ENCODE measurements around the gene CD53.
A peak's percentile ranks its signal among the peaks of the same experiment; 100 is the strongest.

GRCh38 chr1:110893908-110894490 lies 21.1 kb downstream of the CD53 start:
- TF ChIP-seq POLR2A (IDR thresholded peaks at IDR 0.05; ENCODE audit: borderline replicate concordance, extremely low read depth, insufficient read depth, insufficient read length) (no peak), EZH2 (IDR thresholded peaks at IDR 0.05) (no peak), FOSL1 (IDR thresholded peaks at IDR 0.05; ENCODE audit: low read depth) (no peak), RAD21 (IDR thresholded peaks at IDR 0.05; ENCODE audit: low read depth) (0 out of 2 replicates have a peak, but pooled peaks have one; percentile 10), ZNF274 (IDR thresholded peaks at IDR 0.05; ENCODE audit: low read depth, low read length) (no peak), SIN3A (IDR thresholded peaks at IDR 0.05; ENCODE audit: low read depth) (no peak)
- TF ChIP-seq, protein P1, sequence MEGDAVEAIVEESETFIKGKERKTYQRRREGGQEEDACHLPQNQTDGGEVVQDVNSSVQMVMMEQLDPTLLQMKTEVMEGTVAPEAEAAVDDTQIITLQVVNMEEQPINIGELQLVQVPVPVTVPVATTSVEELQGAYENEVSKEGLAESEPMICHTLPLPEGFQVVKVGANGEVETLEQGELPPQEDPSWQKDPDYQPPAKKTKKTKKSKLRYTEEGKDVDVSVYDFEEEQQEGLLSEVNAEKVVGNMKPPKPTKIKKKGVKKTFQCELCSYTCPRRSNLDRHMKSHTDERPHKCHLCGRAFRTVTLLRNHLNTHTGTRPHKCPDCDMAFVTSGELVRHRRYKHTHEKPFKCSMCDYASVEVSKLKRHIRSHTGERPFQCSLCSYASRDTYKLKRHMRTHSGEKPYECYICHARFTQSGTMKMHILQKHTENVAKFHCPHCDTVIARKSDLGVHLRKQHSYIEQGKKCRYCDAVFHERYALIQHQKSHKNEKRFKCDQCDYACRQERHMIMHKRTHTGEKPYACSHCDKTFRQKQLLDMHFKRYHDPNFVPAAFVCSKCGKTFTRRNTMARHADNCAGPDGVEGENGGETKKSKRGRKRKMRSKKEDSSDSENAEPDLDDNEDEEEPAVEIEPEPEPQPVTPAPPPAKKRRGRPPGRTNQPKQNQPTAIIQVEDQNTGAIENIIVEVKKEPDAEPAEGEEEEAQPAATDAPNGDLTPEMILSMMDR (IDR thresholded peaks at IDR 0.05 in 2 of 3, conservative IDR thresholded peaks at IDR 0.05 in 1 of 3; ENCODE audit: borderline replicate concordance in 1 of 3, insufficient read depth in 1 of 3, low read depth in 2 of 3, low read length in 2 of 3): 0 out of 6 replicates have a peak, but pooled peaks of 1 of the 3 experiments have one; percentile 27
- TF ChIP-seq, protein P2, sequence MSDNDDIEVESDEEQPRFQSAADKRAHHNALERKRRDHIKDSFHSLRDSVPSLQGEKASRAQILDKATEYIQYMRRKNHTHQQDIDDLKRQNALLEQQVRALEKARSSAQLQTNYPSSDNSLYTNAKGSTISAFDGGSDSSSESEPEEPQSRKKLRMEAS (IDR thresholded peaks at IDR 0.05): no peak

Measured in HCT116 (cell line).